Breast epithelium (tissue), 4 donors: ENCODE measurements around the gene ZRSR2. TPM values are rescaled to one million over a fixed set of nuclear protein-coding genes. Genes with fewer than 3 reads are reported as not detected.

Source experiments
- DNase-seq, 2 donors: peaks; one replicate each; pipeline ENCODE4 v3.0.0-alpha.2; 2019; ENCODE audit warnings: low spot score in 2 of 2
- H3K27ac ChIP-seq, 2 donors: fragments of 200-600 bp; sonication (generic) in 1 of 2; one replicate each; pipeline ENCODE4 v1.5.1; 2016 to 2019; ENCODE audit warnings: mild to moderate bottlenecking in 1 of 2
- H3K27me3 ChIP-seq, 2 donors: fragments of 200-600 bp; sonication (generic) in 1 of 2; one replicate each; pipeline versions ENCODE4 v1.5.1 to v1.6.0; 2017 to 2019; ENCODE audit warnings: control low read depth in 1 of 2, mild to moderate bottlenecking in 1 of 2
- H3K36me3 ChIP-seq: fragments of 200-600 bp; one replicate; pipeline ENCODE4 v1.5.1; 2019
- H3K4me1 ChIP-seq, 2 donors: fragments of 200-600 bp; sonication (generic); one replicate each; pipeline ENCODE4 v1.5.1; 2016 to 2019; ENCODE audit warnings: control low read depth in 1 of 2
- H3K4me3 ChIP-seq, 3 donors: fragments of 200-600 bp; sonication (generic); 1 replicate in 2 of 3; 2 replicates in 1 of 3; pipeline ENCODE4 v1.5.1; 2016 to 2019; ENCODE audit warnings: mild to moderate bottlenecking in 3 of 3, moderate library complexity in 2 of 3
- H3K9me3 ChIP-seq, 2 donors: fragments of 200-600 bp; sonication (generic) in 1 of 2; one replicate each; pipeline ENCODE4 v1.5.1; 2016 to 2019; ENCODE audit warnings: control low read depth in 1 of 2
- POLR2A ChIP-seq: fragments of 450-650 bp; IDR thresholded peaks from one replicate; pipeline ENCODE4 v1.6.1; 2016; ENCODE audit warnings: antibody characterized with exemption, mild to moderate bottlenecking, moderate library complexity
- POLR2AphosphoS5 ChIP-seq, 3 donors: sonication (generic); formaldehyde crosslinking; IDR thresholded peaks; one replicate each; pipeline ENCODE4 v1.6.1; 2017; ENCODE audit warnings: antibody characterized with exemption in 3 of 3
- intact Hi-C: fragments of 100-400 bp; cut with DNase I; formaldehyde crosslinking; loops from one replicate; pipeline ENCODE4 v1.15.1; 2023; ENCODE audit warnings: low total_unique reads
- total RNA-seq, 3 donors: library from RNA; depleted of rRNA; stranded (reverse); fragments of >200 nt; gene quantifications; one replicate each; pipeline ENCODE4 v1.1.0, GENCODE V29; 2016
- TF ChIP-seq, protein P1 (sequence below), 3 donors: fragments of 450-650 bp; IDR thresholded peaks; one replicate each; pipeline ENCODE4 v1.5.1; 2016 to 2017; ENCODE audit warnings: antibody characterized with exemption in 3 of 3, mild to moderate bottlenecking in 3 of 3, moderate library complexity in 3 of 3

The ZRSR2 gene
- total RNA-seq, 3 donors from 2014 or later: 8.9 to 9.8 (median 9.8) TPM

DNA sequence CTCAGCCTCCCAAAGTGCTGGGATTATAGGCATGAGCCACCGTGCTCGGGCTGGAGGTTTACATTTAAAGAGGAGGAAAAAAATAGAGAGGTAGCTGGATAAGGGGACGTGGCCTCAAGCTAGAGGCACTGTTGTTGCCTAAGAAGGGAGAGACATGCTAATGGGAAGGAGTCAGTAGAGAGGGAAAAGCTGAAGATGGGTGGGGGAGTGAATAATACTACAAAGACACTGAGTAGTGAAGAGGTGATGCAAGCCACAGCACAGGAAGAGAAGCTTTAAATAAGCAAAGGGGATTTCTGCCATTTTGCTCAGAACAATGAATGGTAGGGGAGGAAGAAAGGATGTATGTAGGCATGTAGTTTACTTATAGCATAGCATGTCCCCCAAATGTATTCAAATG is 75.9 kb downstream of the ZRSR2 start:
- Histone ChIP-seq H3K4me1 (no peaks in the 10 kb centered on the region), H3K4me3 (no peak overlapping the region), H3K9me3 (no peaks in the 10 kb centered on the region), H3K36me3 (no peaks in the 10 kb centered on the region), H3K27me3 (peaks cover 0 to 74% of the 10 kb centered on the region in 2 donors), H3K27ac (no peak overlapping the region)
- intact Hi-C loops: no loop called here
- DNase-seq: no peak
- TF ChIP-seq POLR2A: no peak
- TF ChIP-seq, protein P1, sequence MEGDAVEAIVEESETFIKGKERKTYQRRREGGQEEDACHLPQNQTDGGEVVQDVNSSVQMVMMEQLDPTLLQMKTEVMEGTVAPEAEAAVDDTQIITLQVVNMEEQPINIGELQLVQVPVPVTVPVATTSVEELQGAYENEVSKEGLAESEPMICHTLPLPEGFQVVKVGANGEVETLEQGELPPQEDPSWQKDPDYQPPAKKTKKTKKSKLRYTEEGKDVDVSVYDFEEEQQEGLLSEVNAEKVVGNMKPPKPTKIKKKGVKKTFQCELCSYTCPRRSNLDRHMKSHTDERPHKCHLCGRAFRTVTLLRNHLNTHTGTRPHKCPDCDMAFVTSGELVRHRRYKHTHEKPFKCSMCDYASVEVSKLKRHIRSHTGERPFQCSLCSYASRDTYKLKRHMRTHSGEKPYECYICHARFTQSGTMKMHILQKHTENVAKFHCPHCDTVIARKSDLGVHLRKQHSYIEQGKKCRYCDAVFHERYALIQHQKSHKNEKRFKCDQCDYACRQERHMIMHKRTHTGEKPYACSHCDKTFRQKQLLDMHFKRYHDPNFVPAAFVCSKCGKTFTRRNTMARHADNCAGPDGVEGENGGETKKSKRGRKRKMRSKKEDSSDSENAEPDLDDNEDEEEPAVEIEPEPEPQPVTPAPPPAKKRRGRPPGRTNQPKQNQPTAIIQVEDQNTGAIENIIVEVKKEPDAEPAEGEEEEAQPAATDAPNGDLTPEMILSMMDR (IDR thresholded peaks at IDR 0.05): no peak
- TF ChIP-seq POLR2AphosphoS5 (IDR thresholded peaks at IDR 0.05): no peak

DNA sequence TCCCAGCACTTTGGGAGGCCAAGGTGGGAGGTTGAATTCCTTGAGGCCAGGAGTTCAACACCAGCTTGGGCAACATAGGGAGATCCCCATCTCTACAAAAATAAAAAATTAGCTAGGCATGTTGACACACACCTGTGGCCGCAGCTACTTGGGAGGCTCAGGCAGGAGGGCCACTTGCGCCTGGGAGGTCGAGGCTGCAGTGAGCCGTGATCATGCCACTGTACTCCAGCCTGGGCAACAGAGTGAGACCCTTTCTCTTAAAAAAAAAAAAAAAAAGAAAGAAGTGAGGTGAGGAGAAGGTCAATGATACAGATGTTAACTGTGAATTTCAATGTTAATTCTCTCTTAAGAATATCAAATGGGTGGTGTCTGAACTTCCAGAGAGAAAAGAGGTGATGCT is 79.4 kb downstream of the ZRSR2 start:
- Histone ChIP-seq H3K4me1 (no peaks in the 10 kb centered on the region), H3K27ac (no peak overlapping the region), H3K9me3 (no peaks in the 10 kb centered on the region), H3K36me3 (no peaks in the 10 kb centered on the region), H3K27me3 (peaks cover 0 to 73% of the 10 kb centered on the region in 2 donors), H3K4me3 (no peak overlapping the region)
- intact Hi-C loops: no loop called here
- DNase-seq: no peak
- TF ChIP-seq POLR2A: no peak
- TF ChIP-seq POLR2AphosphoS5 (IDR thresholded peaks at IDR 0.05): no peak
- TF ChIP-seq, protein P1 (IDR thresholded peaks at IDR 0.05): no peak

DNA sequence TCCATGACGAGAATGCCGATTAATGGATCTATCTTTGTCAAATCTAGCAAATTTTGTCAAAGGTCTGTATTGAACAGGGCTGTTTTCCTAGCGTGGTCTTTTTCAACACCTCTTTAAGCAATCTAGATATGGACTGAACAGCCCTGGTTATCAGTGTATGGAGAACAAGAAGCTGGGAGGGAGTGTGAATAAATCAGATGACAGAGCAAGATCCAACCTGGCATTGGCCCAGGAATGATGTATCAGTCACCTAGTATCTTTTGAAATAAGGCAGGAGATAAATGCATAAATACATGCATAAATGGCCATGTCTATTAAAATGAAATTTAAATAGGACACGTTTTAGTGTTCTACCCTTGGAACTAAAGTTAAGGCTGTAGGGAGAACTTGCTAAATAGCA is 80.0 kb downstream of the ZRSR2 start:
- Histone ChIP-seq H3K27me3 (peaks cover 0 to 70% of the 10 kb centered on the region in 2 donors), H3K4me3 (no peak overlapping the region)
- no peak for DNase-seq

More for the DNA sequence above, 80.0 kb downstream of the ZRSR2 start:
- no peak overlapping the region for H3K27ac ChIP-seq
- no peaks in the 10 kb centered on the region for H3K36me3 ChIP-seq
- intact Hi-C loops: no loop called here
- no peaks in the 10 kb centered on the region for H3K4me1 ChIP-seq
- H3K9me3 ChIP-seq: no peaks in the 10 kb centered on the region
- TF ChIP-seq POLR2AphosphoS5 (IDR thresholded peaks at IDR 0.05) (no peak), POLR2A (no peak)
- TF ChIP-seq, protein P1 (IDR thresholded peaks at IDR 0.05): no peak

Other genes starting within 250 kb of the ZRSR2 start
- 1 to 10 TPM; 2.2 to 7.2 (median 5.6) TPM for gene ACE2, start 189.5 kb upstream of the ZRSR2 start, total RNA-seq
- under 1 TPM in 2 of 3 donors, not detected in 1; 0.59 to 0.98 TPM for gene CLTRN, start 125.7 kb upstream of the ZRSR2 start, total RNA-seq
- gene CA5B, start 52.2 kb upstream of the ZRSR2 start, total RNA-seq: 10 to 100 TPM; 16.1 to 23.0 (median 22.0) TPM
- gene AP1S2, start 64.3 kb downstream of the ZRSR2 start, total RNA-seq: 10 to 100 TPM; 23.0 to 56.5 (median 36.7) TPM